WTC11 (cell line): ENCODE data around the gene CST9L. TPM values are rescaled to one million over a fixed set of nuclear protein-coding genes. Genes with fewer than 3 reads are reported as not detected.

Experiments
- ATAC-seq: fragments of 200-7000 bp; cut with Tn5 transposase; 2 replicates; pipeline ENCODE4 v1.10.0; 2021; ENCODE audit warnings: mild to moderate bottlenecking, moderate library complexity
- CTCF ChIA-PET: fragments of 300-600 bp; sonication (Branson Sonifier 250); formaldehyde crosslinking; loops from one replicate; lab custom pipeline; 2021; ENCODE audit warnings: antibody characterized with exemption; lab: Charles Lee
- POLR2A ChIA-PET: fragments of 350-600 bp; sonication (Branson Sonifier 250); formaldehyde crosslinking; loops from one replicate; lab custom pipeline; 2021; ENCODE audit warnings: antibody characterized with exemption; lab: Charles Lee
- DNase-seq: peaks from one replicate; pipeline ENCODE4 v3.0.0; 2021; ENCODE audit warnings: low spot score
- H3K27ac Mint-ChIP-seq: 2 replicates; pipeline ENCODE4 v1.8.0; 2021; ENCODE audit warnings: mixed read lengths
- H3K27me3 Mint-ChIP-seq: 2 replicates; pipeline ENCODE4 v1.8.0; 2021; ENCODE audit warnings: low read depth, mild to moderate bottlenecking, moderate library complexity, mixed read lengths
- H3K36me3 Mint-ChIP-seq: 2 replicates; pipeline ENCODE4 v1.8.0; 2021; ENCODE audit warnings: mixed read lengths
- H3K4me1 Mint-ChIP-seq: 2 replicates; pipeline ENCODE4 v1.8.0; 2022; ENCODE audit warnings: mixed read lengths
- H3K4me3 Mint-ChIP-seq: 2 replicates; pipeline ENCODE4 v1.8.0; 2021; ENCODE audit warnings: mild to moderate bottlenecking, moderate library complexity, mixed read lengths
- H3K9me3 Mint-ChIP-seq: 2 replicates; pipeline ENCODE4 v1.8.0; 2021; ENCODE audit warnings: mixed read lengths
- ATF6 ChIP-seq: sonication (generic); formaldehyde crosslinking; IDR thresholded peaks from 2 replicates; pipeline ENCODE4 v1.8.1; 2023; ENCODE audit warnings: mild to moderate bottlenecking, missing genetic modification reagents
- CBFB ChIP-seq: sonication (generic); formaldehyde crosslinking; IDR thresholded peaks from 2 replicates; pipeline ENCODE4 v1.8.1; 2022; ENCODE audit warnings: mild to moderate bottlenecking, low read depth, missing genetic modification reagents
- CDX4 ChIP-seq: fragments of 250-450 bp; sonication (Bioruptor Pico); IDR thresholded peaks from 2 replicates; pipeline ENCODE4 v1.9.0; 2021; ENCODE audit warnings: moderate library complexity, mild to moderate bottlenecking, inconsistent platforms, borderline replicate concordance
- CTCF ChIP-seq: fragments of 200-600 bp; IDR thresholded peaks from 2 replicates; pipeline ENCODE4 v1.8.0; 2022; ENCODE audit warnings: antibody characterized with exemption
- E2F1 ChIP-seq: sonication (generic); formaldehyde crosslinking; IDR thresholded peaks from 2 replicates; pipeline ENCODE4 v1.8.0; 2022; ENCODE audit warnings: mild to moderate bottlenecking, missing genetic modification reagents
- E2F5 ChIP-seq: sonication (generic); formaldehyde crosslinking; IDR thresholded peaks from 2 replicates; pipeline ENCODE4 v1.8.1; 2022; ENCODE audit warnings: mild to moderate bottlenecking, moderate library complexity, missing genetic modification reagents
- EMX1 ChIP-seq: fragments of 250-450 bp; sonication (Bioruptor Pico); IDR thresholded peaks from 2 replicates; pipeline ENCODE4 v1.8.0; 2021; ENCODE audit warnings: mild to moderate bottlenecking
- ERG ChIP-seq: fragments of 250-450 bp; sonication (Bioruptor Pico); IDR thresholded peaks from 2 replicates; pipeline ENCODE4 v1.8.0; 2021; ENCODE audit warnings: mild to moderate bottlenecking
- ESRRA ChIP-seq: sonication (generic); formaldehyde crosslinking; IDR thresholded peaks from 2 replicates; pipeline ENCODE4 v1.8.1; 2022; ENCODE audit warnings: mild to moderate bottlenecking, missing genetic modification reagents, borderline replicate concordance
- FOXP1 ChIP-seq: sonication (generic); formaldehyde crosslinking; IDR thresholded peaks from 2 replicates; pipeline ENCODE4 v1.8.0; 2022; ENCODE audit warnings: missing genetic modification reagents, mild to moderate bottlenecking, moderate library complexity, borderline replicate concordance
- GABPB1 ChIP-seq: sonication (generic); formaldehyde crosslinking; IDR thresholded peaks from 2 replicates; pipeline ENCODE4 v1.8.1; 2023; ENCODE audit warnings: mild to moderate bottlenecking, missing genetic modification reagents
- NFE2L1 ChIP-seq: sonication (generic); formaldehyde crosslinking; IDR thresholded peaks from 2 replicates; pipeline ENCODE4 v1.8.1; 2023; ENCODE audit warnings: missing genetic modification reagents
- SMAD4 ChIP-seq: sonication (generic); formaldehyde crosslinking; IDR thresholded peaks from 2 replicates; pipeline ENCODE4 v1.8.0; 2022; ENCODE audit warnings: mild to moderate bottlenecking, missing genetic modification reagents
- TCF7 ChIP-seq: sonication (generic); formaldehyde crosslinking; IDR thresholded peaks from 2 replicates; pipeline ENCODE4 v1.8.0; 2022; ENCODE audit warnings: mild to moderate bottlenecking, low read depth, missing genetic modification reagents, moderate library complexity
- TP53 ChIP-seq: sonication (generic); formaldehyde crosslinking; IDR thresholded peaks from 2 replicates; pipeline ENCODE4 v1.8.1; 2023; ENCODE audit warnings: mild to moderate bottlenecking, missing genetic modification reagents
- USF1 ChIP-seq: sonication (generic); formaldehyde crosslinking; IDR thresholded peaks from 2 replicates; pipeline ENCODE4 v1.8.0; 2022; ENCODE audit warnings: mild to moderate bottlenecking, missing genetic modification reagents
- ZNF232 ChIP-seq: sonication (generic); formaldehyde crosslinking; IDR thresholded peaks from 2 replicates; pipeline ENCODE4 v1.8.0; 2022; ENCODE audit warnings: mild to moderate bottlenecking, missing genetic modification reagents
- ZNF281 ChIP-seq: sonication (generic); formaldehyde crosslinking; IDR thresholded peaks from 2 replicates; pipeline ENCODE4 v1.8.0; 2023; ENCODE audit warnings: mild to moderate bottlenecking, missing genetic modification reagents
- ZNF423 ChIP-seq: fragments of 250-450 bp; sonication (Bioruptor Pico); IDR thresholded peaks from 2 replicates; pipeline ENCODE4 v2.1.2; 2022; ENCODE audit warnings: mild to moderate bottlenecking, moderate library complexity
- total RNA-seq: library from RNA; stranded (reverse); gene quantifications from 3 replicates; pipeline ENCODE4 v1.2.3, GENCODE V29; 2021

Gene CST9L
- total RNA-seq, 1 experiment from 2014 or later = not detected

GRCh38 chr20:23613676-23614075 lies 45.4 kb upstream of the CST9L start:
- ATAC-seq = no peak
- TF ChIP-seq ZNF232 (CRISPR knock-in tag) (no peak), ESRRA (CRISPR knock-in tag) (no peak), ERG (no peak), E2F5 (no peak), TCF7 (CRISPR knock-in tag) (no peak), ATF6 (CRISPR knock-in tag) (no peak), FOXP1 (CRISPR knock-in tag) (no peak)
- TF ChIP-seq, all 79 proteins: peak for 0
- H3K4me1 Mint-ChIP-seq = peaks cover 16% of the 10 kb centered on the region
- no peak overlapping the region for H3K27ac Mint-ChIP-seq
- POLR2A ChIA-PET = no interaction called here
- no peak for DNase-seq
- peaks cover 7% of the 10 kb centered on the region for H3K27me3 Mint-ChIP-seq
- no peaks in the 10 kb centered on the region for H3K36me3 Mint-ChIP-seq
- no peaks in the 10 kb centered on the region; the same call in 1 of the 2 replicates for H3K9me3 Mint-ChIP-seq
- CTCF ChIA-PET = interaction anchor here (0.7 kb wide), 1 partner anchor 172 kb away, joined by 5 read pairs; no protein-coding TSS in a partner anchor
- no peak overlapping the region for H3K4me3 Mint-ChIP-seq

GRCh38 chr20:23612396-23612795 lies 44.1 kb upstream of the CST9L start:
- Mint-ChIP-seq H3K36me3 (no peaks in the 10 kb centered on the region), H3K4me3 (no peak overlapping the region), H3K27me3 (peaks cover under 1% of the 10 kb centered on the region; the same call in 1 of the 2 replicates), H3K27ac (no peak overlapping the region), H3K4me1 (peaks cover 19% of the 10 kb centered on the region), H3K9me3 (no peaks in the 10 kb centered on the region; the same call in 1 of the 2 replicates)
- POLR2A ChIA-PET = no interaction called here
- TF ChIP-seq TP53 (CRISPR knock-in tag) (no peak), E2F1 (CRISPR knock-in tag) (no peak), CDX4 (no peak), NFE2L1 (CRISPR knock-in tag) (no peak), CTCF (no peak)
- CTCF ChIA-PET = no interaction called here
- DNase-seq (no peak), ATAC-seq (no peak)

GRCh38 chr20:23609486-23610109 lies 41.3 kb upstream of the CST9L start:
- ATAC-seq (no peak), DNase-seq (no peak)
- Mint-ChIP-seq H3K27me3 (peaks cover 10% of the 10 kb centered on the region; the same call in 1 of the 2 replicates), H3K27ac (no peak overlapping the region), H3K36me3 (no peaks in the 10 kb centered on the region), H3K4me3 (no peak overlapping the region), H3K4me1 (peaks cover 22% of the 10 kb centered on the region), H3K9me3 (no peaks in the 10 kb centered on the region)
- POLR2A ChIA-PET = no interaction called here
- CTCF ChIA-PET = interaction anchor here (0.8 to 4.1 kb wide), 4 partner anchors 11 to 167 kb away, joined by 3 to 56 read pairs (median 12); no protein-coding TSS in a partner anchor
- TF ChIP-seq SMAD4 (CRISPR knock-in tag) (no peak), TP53 (CRISPR knock-in tag) (no peak), EMX1 (CRISPR knock-in tag) (no peak), ZNF423 (CRISPR knock-in tag) (no peak), ZNF281 (CRISPR knock-in tag) (no peak), CBFB (CRISPR knock-in tag) (no peak), USF1 (CRISPR knock-in tag) (no peak), GABPB1 (no peak)
